HepG2 (cell line): ENCODE measurements around the gene RRAD. TPM values are rescaled to one million over a fixed set of nuclear protein-coding genes. Genes with fewer than 3 reads are reported as not detected.
A peak's percentile ranks its signal among the peaks of the same experiment; 100 is the strongest.

Experiments
- FOXC1 ChIP-seq: sonication (generic); formaldehyde crosslinking; IDR thresholded peaks from 2 replicates; pipeline ENCODE4 v1.8.0; 2022; ENCODE audit warnings: mild to moderate bottlenecking, missing genetic modification reagents, borderline replicate concordance
- IRF2 ChIP-seq: IDR thresholded peaks from 2 replicates; pipeline ENCODE4 v1.6.1; 2018; ENCODE audit warnings: missing genetic modification reagents, missing compliant biosample characterization
- MED13 ChIP-seq: sonication (generic); formaldehyde crosslinking; IDR thresholded peaks from 2 replicates; pipeline ENCODE4 v1.5.0; 2020; ENCODE audit warnings: missing genetic modification reagents
- MEIS2 ChIP-seq: sonication (generic); formaldehyde crosslinking; IDR thresholded peaks from 2 replicates; pipeline ENCODE4 v1.9.0; 2021; ENCODE audit warnings: mild to moderate bottlenecking, missing genetic modification reagents
- MXD3 ChIP-seq: IDR thresholded peaks from 2 replicates; pipeline ENCODE4 v1.6.1; 2016; ENCODE audit warnings: mild to moderate bottlenecking, missing biosample characterization, missing genetic modification reagents
- NRL ChIP-seq: sonication (generic); formaldehyde crosslinking; IDR thresholded peaks from 2 replicates; pipeline ENCODE4 v1.5.0; 2020; ENCODE audit warnings: missing genetic modification reagents, mild to moderate bottlenecking, moderate library complexity, borderline replicate concordance
- XRCC5 ChIP-seq: fragments of 200-400 bp; formaldehyde crosslinking; optimal IDR thresholded peaks from 2 replicates; pipeline ENCODE3; 2017; ENCODE audit warnings: mild to moderate bottlenecking, low read length
- ZNF639 ChIP-seq: conservative IDR thresholded peaks from 2 replicates; pipeline ENCODE4 v1.6.1; 2018; ENCODE audit warnings: missing genetic modification reagents
- ZNF777 ChIP-seq: sonication (generic); formaldehyde crosslinking; IDR thresholded peaks from 2 replicates; pipeline ENCODE4 v1.4.0; 2020; ENCODE audit warnings: missing genetic modification reagents
- ZNF83 ChIP-seq: sonication (generic); formaldehyde crosslinking; IDR thresholded peaks from 2 replicates; pipeline ENCODE4 v1.4.0; 2020; ENCODE audit warnings: missing genetic modification reagents, mild to moderate bottlenecking, borderline replicate concordance
- polyA plus RNA-seq, 8 experiments: library from polyadenylated mRNA; depleted of rRNA in 3 of 8; stranded (reverse) in 7 of 8; unstranded in 1 of 8; fragments of >200 nt; fragmentation: Illumina TruSeq in 4 of 8; extraction: Trizol in 4 of 8; gene quantifications; 2 replicates each; pipeline versions ENCODE4 v1.2.1 to v1.2.3, GENCODE V29; 2011 to 2016; ENCODE audit warnings: low read depth in 4 of 8, missing spikeins in 1 of 8, mixed read lengths in 1 of 8; ENCODE audit not compliant: insufficient read depth in 1 of 8
- total RNA-seq, 5 experiments: library from RNA; depleted of rRNA; stranded (reverse); fragments of >200 nt; fragmentation: Illumina TruSeq; extraction: Trizol; gene quantifications; 2 replicates each; pipeline ENCODE4 v1.2.3, GENCODE V29; 2016; ENCODE audit warnings: low read depth in 1 of 5

The RRAD gene
- total and polyA plus RNA-seq, 2 of the 13 experiments (the other 11 are each of a cell fraction or from before 2014, with no cell fraction given) = 0.80 to 1.1 TPM

- TF ChIP-seq MXD3 (no peak), NRL (CRISPR knock-in tag) (0 out of 2 replicates have a peak, but pooled peaks have one; percentile 0), ZNF83 (CRISPR knock-in tag) (no peak), MED13 (no peak), XRCC5 (peak; percentile 17), FOXC1 (CRISPR knock-in tag) (no peak), ZNF777 (no peak), ZNF639 (CRISPR knock-in tag) (no peak), IRF2 (CRISPR knock-in tag) (no peak), MEIS2 (CRISPR knock-in tag) (no peak)
Observed at GRCh38 chr16:66900721-66901441, 24.5 kb downstream of the RRAD start (continued).
